ENCODE data around the gene FBLN2.

The FBLN2 gene

DNA sequence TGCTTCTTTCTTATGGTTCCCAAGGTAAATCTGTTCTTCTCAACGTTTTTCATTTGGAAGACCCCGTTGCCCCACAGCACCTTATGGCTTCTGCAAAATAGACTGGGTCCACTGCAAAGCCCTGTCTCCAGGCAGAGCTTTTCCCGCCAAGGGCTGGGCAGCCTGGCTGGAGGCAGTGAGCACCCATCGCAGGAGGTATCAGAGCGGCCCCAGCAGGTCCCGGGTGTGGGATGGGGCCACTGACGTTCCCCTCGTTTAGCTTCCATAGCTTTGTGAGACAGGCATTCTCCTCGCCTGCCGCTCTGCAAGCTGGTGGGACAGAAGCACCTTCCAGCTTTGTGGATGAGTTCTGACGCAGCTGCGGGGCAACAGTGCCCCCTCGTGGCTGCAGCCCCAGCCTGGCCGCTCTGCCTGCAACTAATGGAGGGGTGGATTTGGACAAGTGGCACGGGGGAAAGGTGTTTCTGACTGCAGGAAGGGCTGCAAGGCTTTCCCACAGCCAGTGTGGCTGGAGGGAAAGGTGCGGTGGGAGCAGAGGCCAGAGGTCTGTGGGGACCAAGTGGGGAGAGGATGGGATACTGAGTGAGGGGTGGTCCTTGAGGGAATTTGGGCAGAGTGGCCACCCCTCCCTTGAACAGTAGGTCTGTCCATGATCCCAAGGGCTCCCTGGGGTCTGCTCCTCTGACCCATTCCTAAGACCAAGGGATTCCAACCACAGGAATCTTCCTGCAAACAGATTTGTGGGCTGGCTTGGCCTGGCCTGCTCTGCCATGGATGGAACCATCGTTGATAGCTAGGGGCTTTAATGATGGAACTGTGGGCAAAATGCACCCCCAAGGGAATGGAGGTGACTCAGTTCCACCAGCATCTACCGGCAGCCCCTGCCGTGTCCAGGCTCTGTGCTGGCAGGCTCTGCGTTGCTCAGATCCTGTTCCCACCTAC is 99.4 kb downstream of the FBLN2 start:
- peak; percentile 94 for DNase-seq (ENCODE audit: low spot score)

GRCh38 chr3:13650210-13651056 is 101.5 kb downstream of the FBLN2 start:
- DNase-seq (ENCODE audit: low spot score), result peak; percentile 85

- no peak for DNase-seq (ENCODE audit: low spot score)
Measured at GRCh38 chr3:13651057-13651400, 102.1 kb downstream of the FBLN2 start.

GRCh38 chr3:13651775-13652428 is 103.0 kb downstream of the FBLN2 start:
- DNase-seq (ENCODE audit: low spot score), result no peak

DNA sequence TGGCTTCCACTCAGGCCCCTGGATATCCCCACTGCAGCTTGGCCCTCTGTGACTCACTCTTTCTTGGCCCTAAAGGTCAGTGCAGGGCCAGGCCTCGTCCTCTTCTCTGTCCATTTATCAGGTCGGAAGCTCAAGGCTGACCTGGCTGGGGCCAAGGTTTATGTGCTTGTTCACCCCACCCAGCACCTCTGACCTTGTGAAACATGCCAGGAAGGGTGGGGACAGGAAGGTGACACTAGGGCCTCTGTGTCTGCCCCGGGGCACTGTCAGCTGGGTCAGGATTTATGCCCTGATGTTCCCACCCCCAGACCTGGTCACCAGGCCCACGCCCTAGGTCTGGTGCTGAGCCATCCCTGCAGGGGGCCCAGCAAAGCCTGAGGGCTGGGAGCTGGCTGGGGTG is 103.8 kb downstream of the FBLN2 start:
- no peak for DNase-seq (ENCODE audit: low spot score)

- DNase-seq (ENCODE audit: low spot score), result no peak
Measured at GRCh38 chr3:13653631-13654279, 104.8 kb downstream of the FBLN2 start.

DNA sequence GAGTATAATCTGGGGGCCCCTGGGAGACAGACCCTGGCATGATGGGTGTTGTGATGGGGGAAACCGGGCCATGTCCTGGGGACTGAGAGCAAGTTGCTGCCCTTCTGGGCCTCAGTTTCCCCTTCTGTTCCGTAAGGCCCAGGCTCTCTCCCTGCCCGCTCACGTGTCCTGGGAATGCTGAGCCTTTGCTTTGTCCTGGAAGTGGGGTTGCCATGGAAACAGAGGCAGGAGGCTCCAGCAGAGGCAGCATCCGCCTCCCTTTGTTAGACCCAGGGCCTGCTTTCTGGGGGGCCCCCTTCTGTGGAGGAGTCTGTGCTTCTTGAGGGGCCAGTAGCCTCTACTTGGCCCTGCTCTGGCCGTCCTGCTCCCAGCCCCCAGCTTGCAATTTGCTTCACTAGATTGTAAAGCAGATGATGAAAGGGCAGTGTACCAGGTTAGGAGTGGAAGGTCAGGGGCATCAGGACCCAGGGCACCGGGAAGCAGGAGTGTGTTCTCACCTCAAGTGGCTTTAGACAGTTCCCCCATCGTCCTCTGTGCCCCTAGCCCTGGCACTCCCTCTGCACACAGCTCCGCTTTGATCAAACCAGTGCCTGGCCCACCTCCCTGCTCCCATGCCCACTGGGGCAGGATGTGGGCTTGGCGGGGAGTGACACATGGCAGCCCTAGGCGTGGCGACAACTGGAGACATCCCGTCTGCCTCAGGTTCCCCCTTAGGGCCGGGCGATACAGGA is 105.6 kb downstream of the FBLN2 start:
- no peak for DNase-seq (ENCODE audit: low spot score)

DNA sequence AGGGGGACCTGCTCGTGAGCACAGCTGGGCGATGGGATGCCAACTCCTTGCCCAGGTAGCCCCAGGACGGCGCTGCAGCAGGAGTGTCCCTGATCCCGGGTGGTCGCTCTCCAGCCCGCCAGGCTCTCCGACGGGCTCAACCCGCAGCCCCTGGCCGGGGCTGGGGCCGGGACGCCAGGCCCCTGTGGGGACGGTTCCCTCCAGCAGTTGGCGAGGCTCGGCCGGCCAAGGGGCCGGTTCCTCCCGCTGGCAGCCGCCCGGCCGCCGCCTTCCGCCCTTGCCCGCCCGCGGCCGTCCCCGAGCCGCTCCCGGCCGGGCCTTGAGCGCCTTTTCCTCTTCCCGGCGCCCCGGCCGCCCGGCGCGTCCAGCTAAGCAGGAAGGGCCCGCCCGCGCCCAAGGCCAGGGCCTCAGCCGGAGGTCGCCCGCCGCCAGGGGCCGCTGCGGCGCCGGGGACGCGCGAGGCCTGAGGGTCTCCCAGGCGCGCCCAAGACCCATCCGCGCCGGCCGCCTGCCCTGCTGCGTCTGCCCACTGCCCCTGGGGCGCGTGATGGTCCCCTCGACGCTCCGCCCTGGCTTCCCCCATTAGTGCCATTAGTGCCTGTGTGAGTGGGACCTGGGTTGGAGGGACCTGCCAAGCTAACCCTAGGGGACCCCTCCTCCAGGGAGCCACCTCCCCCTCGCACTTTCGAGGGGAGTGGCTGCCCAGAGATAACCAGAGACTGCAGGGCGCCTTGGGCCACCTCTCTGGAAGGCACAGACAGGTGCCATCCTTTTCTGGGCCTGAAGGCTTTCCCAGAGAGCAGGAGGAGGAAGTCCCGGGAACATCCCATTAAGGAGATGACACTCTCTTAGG is 106.4 kb downstream of the FBLN2 start:
- DNase-seq (ENCODE audit: low spot score), result peak; percentile 73

DNA sequence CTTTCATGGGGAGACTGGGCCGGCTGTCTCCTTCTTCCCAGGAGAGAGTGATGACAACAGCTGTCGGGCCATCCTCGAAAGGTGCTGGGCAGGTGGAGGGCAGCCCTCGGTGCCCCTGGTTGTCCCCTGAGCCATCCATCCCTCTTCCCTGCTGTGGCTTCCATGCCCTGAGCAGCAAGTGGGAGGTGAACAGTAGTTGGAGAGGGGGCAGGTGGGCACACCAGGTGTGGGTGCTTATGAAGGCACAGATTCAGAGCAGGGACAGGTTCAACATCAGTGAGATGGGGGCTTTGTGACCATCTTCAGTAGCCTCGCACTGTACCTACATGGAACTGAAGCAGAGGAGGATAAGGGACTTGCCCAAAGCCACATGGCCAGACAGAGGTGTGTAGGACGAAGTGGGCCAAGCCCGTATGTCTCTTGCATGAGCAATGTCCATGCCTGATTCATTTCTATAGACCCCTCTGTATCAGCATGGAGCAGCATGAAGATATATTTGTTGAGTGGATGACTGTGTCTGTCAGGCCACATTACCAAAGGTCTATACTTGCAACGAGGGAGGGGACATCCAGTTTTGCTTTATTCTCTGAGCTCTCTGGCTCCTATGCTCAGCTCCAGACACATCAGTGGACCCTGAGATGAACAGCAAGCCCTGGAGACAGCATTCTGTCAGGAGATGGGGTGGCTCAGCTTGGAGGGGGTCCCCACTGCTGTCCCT is 107.8 kb downstream of the FBLN2 start:
- DNase-seq (ENCODE audit: low spot score), result no peak

GRCh38 chr3:13657660-13658435 is 108.9 kb downstream of the FBLN2 start:
- DNase-seq (ENCODE audit: low spot score), result peak; percentile 91

DNA sequence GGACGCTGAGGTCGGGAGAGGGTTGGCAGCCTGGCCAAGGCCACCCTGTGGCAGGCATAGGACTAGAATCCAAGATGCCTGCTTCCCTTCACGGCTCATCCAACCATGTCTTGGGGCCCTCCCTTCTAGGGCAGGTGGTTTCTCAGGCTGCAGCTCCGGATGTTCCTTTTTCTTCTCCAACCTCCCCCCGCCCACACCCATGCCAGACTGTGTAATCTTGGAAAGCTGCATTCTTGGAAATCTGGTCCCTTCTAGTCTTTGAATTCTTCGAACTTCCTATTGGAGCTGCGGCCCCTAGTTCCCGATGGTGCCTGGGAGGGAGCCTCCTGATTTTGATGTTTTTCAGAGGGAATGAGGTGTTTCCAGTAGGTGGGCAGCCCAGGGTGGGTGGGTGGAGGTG is 109.8 kb downstream of the FBLN2 start:
- DNase-seq (ENCODE audit: low spot score), result no peak

DNA sequence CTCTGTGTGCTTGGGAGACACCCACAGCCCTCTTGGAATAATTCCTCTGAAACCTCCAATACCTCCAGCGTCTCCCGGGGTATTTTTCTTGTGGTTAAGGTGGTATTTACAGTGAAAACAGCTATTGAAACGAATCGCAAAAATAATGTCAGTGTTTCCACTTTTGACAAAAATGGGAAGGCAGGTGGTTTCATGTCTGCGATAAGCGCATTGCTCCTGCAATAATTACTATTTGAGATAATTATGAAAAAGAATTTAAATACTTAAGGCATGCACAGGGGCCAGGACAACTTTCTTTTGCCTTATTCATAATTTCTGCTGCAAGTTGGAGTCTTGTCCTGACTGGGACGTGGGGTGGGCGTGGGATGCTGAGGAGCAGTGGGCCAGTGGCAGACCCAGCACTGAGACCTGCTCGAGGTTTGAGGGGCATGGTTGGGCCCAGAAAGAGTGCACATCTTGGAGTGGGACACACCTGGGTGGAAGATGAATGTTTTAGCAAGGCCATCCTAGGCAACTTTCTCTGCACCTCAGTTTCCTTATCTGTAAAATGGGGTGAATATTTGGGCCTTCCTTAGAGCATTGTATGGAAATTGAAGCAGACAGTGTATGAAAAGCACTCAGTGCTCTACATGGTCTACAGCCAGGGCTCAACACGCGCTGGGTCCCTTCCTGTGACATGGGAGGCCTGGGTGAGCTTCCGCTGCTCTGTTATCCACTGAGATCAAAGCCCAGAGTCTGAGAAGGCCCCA is 110.5 kb downstream of the FBLN2 start:
- no peak for DNase-seq (ENCODE audit: low spot score)

- DNase-seq (ENCODE audit: low spot score), result no peak
Measured at GRCh38 chr3:13660042-13660874, 111.3 kb downstream of the FBLN2 start.

DNA sequence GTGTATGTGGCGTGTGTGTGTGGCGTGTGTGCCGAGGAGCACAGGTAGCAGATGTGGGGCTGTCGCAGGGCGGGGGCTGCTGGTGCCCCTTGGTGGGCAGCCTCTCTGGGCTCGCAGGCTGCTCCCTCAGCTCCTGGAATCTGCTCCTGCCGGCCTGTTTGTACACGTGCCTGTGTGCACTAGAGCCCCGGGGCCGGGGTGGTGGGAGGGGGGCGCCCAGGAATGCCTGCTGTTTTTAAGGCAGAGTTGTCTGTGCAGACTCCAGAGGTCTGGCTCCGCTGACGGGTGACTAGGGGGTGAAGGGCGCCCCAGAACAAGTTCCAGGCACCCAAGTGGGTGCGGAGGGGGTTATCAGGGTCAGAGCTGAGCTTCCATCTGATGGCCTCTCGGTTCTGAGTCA is 112.2 kb downstream of the FBLN2 start:
- no peak for DNase-seq (ENCODE audit: low spot score)

GRCh38 chr3:13662238-13662847 is 113.4 kb downstream of the FBLN2 start:
- no peak for DNase-seq (ENCODE audit: low spot score)

DNA sequence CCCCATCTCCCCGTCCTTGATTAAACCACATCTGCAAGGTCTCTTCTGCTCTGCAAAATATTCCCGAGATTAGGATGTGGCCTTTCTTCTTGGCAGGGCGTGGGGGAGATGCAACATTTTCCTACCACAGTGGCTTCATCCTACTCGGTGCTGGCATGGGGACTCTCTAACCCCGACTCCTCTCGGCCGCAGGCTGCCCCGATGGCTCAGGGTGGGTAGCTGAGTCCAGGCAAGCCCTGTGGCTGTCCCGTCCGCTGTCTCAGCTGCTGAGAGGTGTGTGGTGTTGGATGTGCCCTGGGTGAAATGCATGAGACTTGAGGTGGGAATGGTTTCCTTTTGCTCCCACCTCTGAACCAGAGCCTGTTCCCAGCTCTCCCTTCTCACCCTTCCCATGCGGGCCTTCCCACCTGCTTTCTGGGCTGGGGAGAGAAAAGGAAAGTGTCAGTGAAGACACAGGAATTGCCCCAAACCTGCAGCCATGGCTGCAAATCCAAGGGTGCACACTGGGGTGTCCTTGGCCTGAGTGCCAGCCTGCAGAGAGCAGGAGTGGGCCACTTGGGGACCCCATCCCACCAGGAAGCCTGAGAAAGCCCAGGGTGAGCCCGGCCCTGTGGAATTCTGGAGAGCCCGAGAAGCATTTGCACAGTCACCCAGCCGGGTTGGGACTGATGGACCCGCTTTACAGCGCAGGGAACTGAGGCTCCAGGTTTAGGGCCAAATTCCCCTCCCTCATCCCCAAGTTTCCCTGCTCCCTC is 115.0 kb downstream of the FBLN2 start:
- no peak for DNase-seq (ENCODE audit: low spot score)

All from AG08395 (cell line).